Ishikawa (cell line): ENCODE data around the gene APOA4.

ENCODE experiments used
- CEBPB ChIP-seq: IDR thresholded peaks from 2 replicates; pipeline ENCODE4 v1.6.1; 2012
- EGR1 ChIP-seq: IDR thresholded peaks from 2 replicates; pipeline ENCODE4 v1.6.1; 2012
- FOXM1 ChIP-seq: IDR thresholded peaks from 2 replicates; pipeline ENCODE4 v1.6.1; 2012; ENCODE audit warnings: low read depth, borderline replicate concordance
- RAD21 ChIP-seq: IDR thresholded peaks from 2 replicates; pipeline ENCODE4 v1.6.1; 2012; ENCODE audit warnings: low read depth
- TAF1 ChIP-seq: IDR thresholded peaks from 2 replicates; pipeline ENCODE4 v1.6.1; 2012; ENCODE audit warnings: low read depth, mild to moderate bottlenecking
- TCF12 ChIP-seq: IDR thresholded peaks from 2 replicates; pipeline ENCODE4 v1.6.1; 2012; ENCODE audit warnings: low read depth
- TEAD4 ChIP-seq: IDR thresholded peaks from 2 replicates; pipeline ENCODE4 v1.6.1; 2012
- USF1 ChIP-seq: IDR thresholded peaks from 2 replicates; pipeline ENCODE4 v1.6.1; 2012
- TF ChIP-seq, protein P1 (sequence below): IDR thresholded peaks from 2 replicates; pipeline ENCODE4 v1.6.1; 2012
- TF ChIP-seq, protein P2 (sequence below): IDR thresholded peaks from 2 replicates; pipeline ENCODE4 v1.6.1; 2012; ENCODE audit warnings: low read depth, mild to moderate bottlenecking

DNA sequence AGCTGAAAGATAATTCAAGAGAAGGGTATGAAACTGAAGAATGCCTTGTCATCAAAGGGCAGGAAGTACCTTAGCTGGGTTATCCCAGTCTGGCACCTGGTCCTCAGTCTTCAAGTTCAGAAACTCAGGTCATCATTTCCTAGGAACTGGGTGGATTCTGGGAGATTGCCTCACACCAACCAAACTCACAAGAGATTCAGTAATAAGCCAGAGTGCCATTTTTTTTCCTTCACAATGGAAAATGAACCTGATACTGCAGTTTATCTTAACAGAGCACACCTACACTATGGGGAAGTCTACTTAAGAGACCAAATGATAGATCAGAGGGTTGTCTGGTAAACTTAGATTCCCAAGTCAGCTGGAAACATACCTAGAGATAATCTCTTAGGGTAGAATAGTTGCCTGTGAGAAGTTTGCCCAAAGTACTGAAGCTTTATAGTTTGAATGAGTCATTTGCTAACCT lies 46.6 kb downstream of the APOA4 start:
- no peak for TF ChIP-seq TEAD4
- TF ChIP-seq, protein P1, sequence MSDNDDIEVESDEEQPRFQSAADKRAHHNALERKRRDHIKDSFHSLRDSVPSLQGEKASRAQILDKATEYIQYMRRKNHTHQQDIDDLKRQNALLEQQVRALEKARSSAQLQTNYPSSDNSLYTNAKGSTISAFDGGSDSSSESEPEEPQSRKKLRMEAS: no peak
- no peak for TF ChIP-seq TAF1
- TF ChIP-seq, protein P2, sequence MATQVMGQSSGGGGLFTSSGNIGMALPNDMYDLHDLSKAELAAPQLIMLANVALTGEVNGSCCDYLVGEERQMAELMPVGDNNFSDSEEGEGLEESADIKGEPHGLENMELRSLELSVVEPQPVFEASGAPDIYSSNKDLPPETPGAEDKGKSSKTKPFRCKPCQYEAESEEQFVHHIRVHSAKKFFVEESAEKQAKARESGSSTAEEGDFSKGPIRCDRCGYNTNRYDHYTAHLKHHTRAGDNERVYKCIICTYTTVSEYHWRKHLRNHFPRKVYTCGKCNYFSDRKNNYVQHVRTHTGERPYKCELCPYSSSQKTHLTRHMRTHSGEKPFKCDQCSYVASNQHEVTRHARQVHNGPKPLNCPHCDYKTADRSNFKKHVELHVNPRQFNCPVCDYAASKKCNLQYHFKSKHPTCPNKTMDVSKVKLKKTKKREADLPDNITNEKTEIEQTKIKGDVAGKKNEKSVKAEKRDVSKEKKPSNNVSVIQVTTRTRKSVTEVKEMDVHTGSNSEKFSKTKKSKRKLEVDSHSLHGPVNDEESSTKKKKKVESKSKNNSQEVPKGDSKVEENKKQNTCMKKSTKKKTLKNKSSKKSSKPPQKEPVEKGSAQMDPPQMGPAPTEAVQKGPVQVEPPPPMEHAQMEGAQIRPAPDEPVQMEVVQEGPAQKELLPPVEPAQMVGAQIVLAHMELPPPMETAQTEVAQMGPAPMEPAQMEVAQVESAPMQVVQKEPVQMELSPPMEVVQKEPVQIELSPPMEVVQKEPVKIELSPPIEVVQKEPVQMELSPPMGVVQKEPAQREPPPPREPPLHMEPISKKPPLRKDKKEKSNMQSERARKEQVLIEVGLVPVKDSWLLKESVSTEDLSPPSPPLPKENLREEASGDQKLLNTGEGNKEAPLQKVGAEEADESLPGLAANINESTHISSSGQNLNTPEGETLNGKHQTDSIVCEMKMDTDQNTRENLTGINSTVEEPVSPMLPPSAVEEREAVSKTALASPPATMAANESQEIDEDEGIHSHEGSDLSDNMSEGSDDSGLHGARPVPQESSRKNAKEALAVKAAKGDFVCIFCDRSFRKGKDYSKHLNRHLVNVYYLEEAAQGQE: no peak
- TF ChIP-seq CEBPB: no peak
- no peak for TF ChIP-seq RAD21
- no peak for TF ChIP-seq FOXM1
- TF ChIP-seq EGR1: no peak
- no peak for TF ChIP-seq USF1
- TF ChIP-seq TCF12: no peak
